Measurements from ENCODE around the gene C10orf95. TPM values are rescaled to one million over a fixed set of nuclear protein-coding genes. Genes with fewer than 3 reads are reported as not detected.

C10orf95 gene
- total RNA-seq, 1 donor = not detected

DNA sequence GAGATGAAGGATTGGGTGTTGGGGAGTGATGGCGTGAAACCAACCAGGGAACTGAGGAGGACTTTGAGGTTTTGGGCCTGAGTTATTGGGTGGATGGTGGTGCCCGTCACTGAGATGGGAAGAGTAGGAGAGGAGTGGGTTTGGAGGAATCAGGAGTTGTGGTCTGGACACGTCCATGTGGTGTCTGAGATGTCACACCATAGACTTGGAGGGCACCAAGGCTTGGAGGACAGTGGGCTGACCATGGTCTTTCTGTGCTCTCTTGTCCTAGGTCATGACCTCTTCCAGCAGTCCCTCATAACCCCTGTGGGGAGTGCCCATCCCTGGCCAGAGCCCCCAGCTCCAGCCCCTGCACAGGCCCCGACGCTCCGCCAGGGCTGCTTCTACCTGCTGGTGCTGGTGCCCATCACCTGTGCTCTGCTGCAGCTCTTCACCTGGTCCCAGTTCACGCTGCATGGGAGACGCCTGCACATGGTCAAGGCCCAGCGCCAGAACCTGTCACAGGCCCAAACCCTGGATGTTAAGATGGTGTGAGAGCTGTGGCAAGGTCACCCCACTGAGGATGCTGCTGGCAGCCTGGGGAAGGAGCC is 24.2 kb upstream of the C10orf95 start:
- DNase-seq (ENCODE audit: low read depth) = no peak
- no peak overlapping the region for H3K4me3 ChIP-seq (ENCODE audit: low read depth, low read length)

DNA sequence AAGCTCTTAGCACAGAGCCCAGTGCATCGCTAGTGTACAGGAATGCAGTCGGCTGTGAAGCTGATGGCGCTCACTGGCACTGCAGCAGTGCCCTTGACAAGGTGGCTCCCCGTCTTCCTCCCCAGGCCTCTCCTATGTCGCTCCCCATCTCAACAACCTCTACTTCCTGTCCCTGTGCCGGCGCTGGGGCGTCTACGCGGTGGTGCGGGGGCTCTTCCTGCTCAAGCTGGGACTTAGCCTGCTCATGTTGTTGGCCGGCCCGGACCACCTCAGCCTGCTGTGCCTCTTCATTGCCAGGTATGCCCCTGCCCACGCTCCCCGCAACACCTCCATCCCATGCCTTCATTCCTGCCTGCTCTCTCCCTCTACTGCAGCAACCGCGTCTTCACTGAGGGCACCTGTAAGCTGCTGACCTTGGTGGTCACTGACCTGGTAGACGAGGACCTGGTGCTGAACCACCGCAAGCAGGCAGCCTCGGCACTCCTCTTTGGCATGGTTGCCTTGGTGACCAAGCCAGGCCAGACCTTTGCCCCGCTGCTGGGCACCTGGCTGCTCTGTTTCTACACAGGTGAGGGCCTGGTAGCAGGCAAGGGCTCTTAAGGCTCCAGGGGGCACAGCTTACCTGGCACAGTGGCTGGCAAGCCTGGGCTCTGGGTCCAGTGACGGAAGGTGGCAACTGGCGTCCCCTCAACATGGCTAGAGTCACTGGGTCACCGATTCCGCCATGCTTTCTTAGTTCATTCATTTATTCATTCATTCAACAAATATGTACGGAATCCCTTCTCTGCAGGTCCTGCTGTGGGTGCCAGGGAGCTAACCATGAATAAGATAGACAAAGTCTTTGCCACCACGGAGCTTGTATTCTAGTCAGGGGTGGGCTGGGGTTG is 22.3 kb upstream of the C10orf95 start:
- TF ChIP-seq, protein P1, sequence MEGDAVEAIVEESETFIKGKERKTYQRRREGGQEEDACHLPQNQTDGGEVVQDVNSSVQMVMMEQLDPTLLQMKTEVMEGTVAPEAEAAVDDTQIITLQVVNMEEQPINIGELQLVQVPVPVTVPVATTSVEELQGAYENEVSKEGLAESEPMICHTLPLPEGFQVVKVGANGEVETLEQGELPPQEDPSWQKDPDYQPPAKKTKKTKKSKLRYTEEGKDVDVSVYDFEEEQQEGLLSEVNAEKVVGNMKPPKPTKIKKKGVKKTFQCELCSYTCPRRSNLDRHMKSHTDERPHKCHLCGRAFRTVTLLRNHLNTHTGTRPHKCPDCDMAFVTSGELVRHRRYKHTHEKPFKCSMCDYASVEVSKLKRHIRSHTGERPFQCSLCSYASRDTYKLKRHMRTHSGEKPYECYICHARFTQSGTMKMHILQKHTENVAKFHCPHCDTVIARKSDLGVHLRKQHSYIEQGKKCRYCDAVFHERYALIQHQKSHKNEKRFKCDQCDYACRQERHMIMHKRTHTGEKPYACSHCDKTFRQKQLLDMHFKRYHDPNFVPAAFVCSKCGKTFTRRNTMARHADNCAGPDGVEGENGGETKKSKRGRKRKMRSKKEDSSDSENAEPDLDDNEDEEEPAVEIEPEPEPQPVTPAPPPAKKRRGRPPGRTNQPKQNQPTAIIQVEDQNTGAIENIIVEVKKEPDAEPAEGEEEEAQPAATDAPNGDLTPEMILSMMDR (IDR thresholded peaks at IDR 0.05; ENCODE audit: insufficient read depth, low read length) = no peak
- no peak overlapping the region for H3K4me3 ChIP-seq (ENCODE audit: low read depth, low read length)
- no peak for DNase-seq (ENCODE audit: low read depth)

More for the DNA sequence above, 24.2 kb upstream of the C10orf95 start:
- TF ChIP-seq, protein P1 (IDR thresholded peaks at IDR 0.05; ENCODE audit: insufficient read depth, low read length) = no peak

DNA sequence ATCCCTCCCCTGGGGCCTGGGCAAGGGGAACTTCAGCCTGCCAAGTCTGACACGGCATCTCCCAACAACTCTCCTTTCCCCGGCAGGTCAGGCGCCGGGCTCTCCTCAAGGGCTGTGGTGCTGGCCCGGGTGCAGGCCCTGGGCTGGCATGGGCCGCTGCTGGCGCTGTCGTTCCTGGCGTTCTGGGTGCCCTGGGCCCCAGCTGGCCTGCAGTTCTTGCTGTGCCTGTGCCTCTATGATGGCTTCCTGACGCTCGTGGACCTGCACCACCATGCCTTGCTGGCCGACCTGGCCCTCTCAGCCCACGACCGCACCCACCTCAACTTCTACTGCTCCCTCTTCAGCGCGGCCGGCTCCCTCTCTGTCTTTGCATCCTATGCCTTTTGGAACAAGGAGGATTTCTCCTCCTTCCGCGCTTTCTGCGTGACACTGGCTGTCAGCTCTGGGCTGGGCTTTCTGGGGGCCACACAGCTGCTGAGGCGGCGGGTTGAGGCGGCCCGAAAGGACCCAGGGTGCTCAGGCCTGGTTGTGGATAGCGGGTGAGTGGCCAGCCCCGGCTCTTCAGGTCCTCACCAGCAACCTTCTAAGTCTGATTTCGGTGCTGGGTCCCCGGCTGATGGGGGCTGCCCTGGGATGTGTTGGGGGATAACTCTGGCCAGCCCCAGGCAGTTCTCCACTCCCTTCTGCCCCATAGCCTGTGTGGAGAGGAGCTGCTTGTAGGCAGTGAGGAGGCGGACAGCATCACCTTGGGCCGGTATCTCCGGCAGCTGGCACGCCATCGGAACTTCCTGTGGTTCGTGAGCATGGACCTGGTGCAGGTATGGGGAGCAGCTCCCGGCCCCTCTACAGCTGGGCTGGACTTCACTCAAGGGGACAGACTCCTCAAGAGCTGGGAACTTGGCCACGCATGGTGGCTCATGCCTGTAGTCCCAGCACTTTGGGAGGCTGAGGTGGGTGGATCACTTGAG is 19.5 kb upstream of the C10orf95 start:
- DNase-seq (ENCODE audit: low read depth) = no peak
- no peak overlapping the region for H3K4me3 ChIP-seq (ENCODE audit: low read depth, low read length)
- TF ChIP-seq, protein P1 (IDR thresholded peaks at IDR 0.05; ENCODE audit: insufficient read depth, low read length) = no peak

DNA sequence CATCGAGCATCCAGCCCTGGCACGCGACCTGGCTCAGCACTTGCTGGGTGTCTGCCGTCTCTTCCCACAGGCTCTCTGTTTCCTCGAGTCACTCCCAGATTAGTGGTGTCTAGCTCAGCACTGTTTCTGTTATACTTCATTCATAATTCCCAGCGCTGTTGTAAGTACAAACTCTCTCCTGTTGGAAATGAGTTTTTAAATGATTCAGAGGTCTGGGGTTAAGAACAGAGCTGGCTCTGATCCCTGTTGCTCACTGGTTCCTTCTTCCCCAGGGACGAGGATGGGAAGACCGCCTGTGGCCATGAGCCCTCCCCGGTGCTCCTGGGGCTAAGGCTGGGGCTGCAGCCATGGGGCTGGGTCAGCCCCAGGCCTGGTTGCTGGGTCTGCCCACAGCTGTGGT is 17.3 kb upstream of the C10orf95 start:
- H3K4me3 ChIP-seq (ENCODE audit: low read depth, low read length) = no peak overlapping the region
- TF ChIP-seq, protein P1 (IDR thresholded peaks at IDR 0.05; ENCODE audit: insufficient read depth, low read length) = no peak
- peak; percentile 76 for DNase-seq (ENCODE audit: low read depth)

DNA sequence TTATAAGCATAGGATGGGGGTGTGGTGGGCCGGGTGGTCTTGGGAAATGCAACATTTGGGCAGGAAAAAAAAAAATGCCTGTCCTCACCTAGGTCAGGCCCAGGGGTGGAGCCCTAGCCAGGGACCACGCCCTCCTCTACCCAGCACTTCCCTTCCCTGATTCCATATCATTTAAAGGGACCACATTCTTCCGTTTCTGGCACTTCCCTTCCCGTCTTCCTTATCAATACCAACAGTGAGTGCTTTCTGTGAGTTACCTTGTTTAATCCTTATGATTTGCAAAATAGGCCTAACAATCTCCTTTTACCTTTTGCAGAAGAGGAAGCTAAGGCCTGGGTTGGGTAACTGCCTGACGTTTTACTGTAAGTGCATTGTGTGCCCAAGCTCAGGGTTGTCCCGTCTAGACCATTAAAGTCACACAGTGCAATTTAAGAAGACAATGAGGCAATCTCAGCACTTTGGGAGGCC is 16.7 kb upstream of the C10orf95 start:
- TF ChIP-seq, protein P1 (IDR thresholded peaks at IDR 0.05; ENCODE audit: insufficient read depth, low read length) = no peak
- no peak overlapping the region for H3K4me3 ChIP-seq (ENCODE audit: low read depth, low read length)
- DNase-seq (ENCODE audit: low read depth) = no peak

DNA sequence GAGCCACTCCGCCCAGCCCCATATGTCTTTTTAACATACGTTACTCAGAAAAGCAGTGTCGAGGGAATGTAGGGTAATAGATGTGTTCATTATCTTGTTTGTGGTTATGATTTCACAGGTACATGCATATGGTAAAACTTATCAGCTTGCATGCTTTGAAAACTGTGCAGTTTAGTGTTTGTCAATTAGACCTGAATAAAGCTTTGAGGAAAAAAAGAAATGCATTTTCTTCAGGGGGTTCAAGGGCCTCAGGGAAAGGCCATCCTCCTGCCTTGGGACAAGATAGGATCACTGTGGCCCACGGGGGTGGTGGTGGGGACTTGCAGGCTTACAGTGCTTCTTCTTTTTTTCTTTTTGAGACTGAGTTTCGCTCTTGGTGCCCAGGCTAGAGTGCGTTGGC is 16.0 kb upstream of the C10orf95 start:
- DNase-seq (ENCODE audit: low read depth) = no peak
- no peak overlapping the region for H3K4me3 ChIP-seq (ENCODE audit: low read depth, low read length)
- TF ChIP-seq, protein P1 (IDR thresholded peaks at IDR 0.05; ENCODE audit: insufficient read depth, low read length) = no peak

Measured in fibroblast of the aortic adventitia (primary cell).